ENCODE data around the gene ITGA11.

Gene ITGA11

DNA sequence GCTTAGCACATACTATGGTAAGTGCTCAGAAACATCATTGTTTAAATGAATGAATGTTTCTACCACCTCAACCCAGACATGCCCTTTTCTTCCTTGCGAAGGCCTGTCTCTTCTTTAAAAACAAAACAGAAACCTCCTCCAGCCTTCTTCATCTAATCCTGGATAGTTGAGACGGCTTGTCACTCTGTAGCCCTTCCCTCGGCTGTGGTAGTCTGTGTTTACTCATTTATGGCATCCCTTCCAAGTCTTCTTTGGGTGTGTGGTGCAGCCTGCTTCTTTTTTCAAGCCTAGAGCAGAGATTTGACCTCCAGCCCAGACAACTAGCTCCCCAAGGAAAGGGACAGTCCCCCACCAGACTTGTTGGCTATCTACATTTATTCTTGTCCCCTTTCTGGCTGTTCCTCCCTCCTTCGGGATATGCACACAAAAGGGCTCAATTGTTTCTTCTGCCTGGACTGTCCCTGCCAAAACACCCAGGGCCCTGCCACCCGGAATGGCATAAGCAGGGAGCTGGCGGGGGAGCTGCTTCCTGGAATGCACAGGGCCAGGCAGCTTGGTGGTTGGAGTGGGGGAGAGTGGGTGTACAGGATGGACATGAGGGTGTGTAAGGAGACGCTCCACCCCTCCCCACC is 67.8 kb downstream of the ITGA11 start:
- in situ Hi-C loops (cut with MboI; ENCODE audit: low sequenced_read_pairs): no loop called here

DNA sequence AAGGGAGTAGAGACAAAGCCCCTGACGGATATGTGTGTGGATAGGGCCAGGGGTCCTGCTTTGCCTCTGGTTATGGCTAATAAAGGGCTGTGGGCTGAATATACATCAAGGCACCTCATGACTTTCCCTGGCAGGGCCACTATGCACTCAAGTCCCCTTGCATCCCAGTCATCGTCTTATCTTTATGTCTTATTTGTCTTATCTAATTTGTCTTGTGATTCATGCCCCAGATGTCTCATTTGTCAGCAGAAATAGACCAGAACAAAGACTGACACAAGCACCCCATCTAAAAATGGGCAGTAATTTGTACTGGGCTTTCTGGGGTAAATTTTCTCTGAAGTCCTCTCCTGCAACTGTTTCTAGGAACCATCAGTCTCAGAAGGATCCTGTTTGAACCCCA is 68.6 kb downstream of the ITGA11 start:
- in situ Hi-C loops (cut with MboI; ENCODE audit: low sequenced_read_pairs): no loop called here

DNA sequence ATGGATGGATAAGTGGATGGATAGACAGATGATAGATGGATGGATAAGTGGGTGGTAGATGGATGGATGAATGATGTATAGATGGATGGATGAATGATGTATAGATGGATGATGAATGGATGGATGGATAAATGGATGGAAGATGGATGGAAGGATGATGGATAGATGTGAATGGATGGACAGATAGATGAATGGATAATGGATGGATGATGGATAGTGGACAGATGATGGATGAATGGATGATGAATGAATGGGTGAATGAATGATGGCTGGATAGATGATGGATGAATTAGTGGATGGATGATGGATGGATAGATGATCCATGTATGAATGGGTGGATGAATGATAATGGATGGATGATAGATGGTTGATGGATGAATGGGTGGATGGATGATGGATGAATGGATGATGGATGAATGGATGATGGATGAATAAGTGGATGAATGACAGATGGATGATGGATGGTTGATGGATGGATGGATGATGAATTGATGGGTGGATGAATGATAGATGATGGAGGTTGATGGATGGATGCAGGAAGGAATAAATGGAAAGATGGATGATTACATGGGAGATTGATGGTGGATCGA is 69.3 kb downstream of the ITGA11 start:
- in situ Hi-C loops (cut with MboI; ENCODE audit: low sequenced_read_pairs): no loop called here

DNA sequence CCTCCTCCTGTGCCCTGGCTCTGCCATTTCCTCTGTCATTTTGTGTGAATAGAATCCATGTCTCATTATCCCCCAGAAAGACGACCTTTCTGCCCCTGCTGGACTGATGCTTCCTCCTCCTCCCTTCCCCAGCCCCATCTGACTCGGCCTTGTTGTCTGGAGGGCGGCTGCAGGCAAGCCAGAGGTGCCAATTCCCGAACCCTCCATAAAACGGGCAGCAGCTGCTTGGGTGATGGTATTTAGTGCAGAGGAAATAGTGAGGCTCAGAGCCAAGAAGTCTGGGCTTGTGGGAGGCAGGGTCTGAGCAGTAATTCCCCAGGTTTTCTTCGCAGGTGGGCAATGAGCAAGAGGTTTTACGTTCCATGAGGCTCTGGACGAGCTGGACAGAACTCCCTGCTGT is 71.2 kb downstream of the ITGA11 start:
- in situ Hi-C loops (cut with MboI; ENCODE audit: low sequenced_read_pairs): no loop called here

DNA sequence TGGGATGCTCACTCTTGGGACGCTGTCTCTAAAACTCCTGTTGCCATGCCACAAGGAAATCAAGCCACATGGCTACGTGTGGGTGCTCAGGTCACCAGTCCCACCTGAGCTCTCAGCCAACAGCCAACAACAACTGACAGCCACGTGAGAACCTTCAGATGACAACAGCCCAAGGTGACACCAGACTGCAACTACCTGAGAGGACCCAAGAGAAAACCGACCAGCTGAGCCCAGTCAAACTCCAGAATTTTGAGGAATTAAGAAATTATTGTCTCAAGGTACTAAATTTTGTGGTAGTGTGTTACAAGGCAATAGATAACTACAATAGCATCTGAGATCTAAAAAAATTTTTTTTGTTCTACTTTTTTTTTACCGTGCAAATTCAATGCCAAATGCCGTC is 75.2 kb downstream of the ITGA11 start:
- in situ Hi-C loops (cut with MboI; ENCODE audit: low sequenced_read_pairs): no loop called here

DNA sequence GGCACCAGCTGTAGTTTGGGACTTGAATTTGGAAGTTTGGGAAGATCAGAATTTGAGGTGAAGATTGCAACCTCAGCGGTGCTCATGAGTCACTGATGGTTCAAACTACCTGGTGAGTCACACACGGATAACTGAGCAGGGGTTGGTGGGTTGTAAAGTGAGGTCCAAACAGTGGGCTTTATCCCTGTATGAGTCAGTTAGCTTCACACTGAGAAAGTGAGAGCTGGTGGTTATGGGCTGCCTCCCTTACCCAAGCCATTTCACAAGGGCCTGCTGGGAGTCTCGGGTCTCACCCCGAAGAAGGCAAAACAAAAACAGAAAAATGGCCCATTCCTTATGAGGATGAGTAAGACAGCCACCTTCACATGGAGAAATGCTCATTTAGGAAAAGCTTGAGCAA is 77.0 kb downstream of the ITGA11 start:
- in situ Hi-C loops (cut with MboI; ENCODE audit: low sequenced_read_pairs): no loop called here

DNA sequence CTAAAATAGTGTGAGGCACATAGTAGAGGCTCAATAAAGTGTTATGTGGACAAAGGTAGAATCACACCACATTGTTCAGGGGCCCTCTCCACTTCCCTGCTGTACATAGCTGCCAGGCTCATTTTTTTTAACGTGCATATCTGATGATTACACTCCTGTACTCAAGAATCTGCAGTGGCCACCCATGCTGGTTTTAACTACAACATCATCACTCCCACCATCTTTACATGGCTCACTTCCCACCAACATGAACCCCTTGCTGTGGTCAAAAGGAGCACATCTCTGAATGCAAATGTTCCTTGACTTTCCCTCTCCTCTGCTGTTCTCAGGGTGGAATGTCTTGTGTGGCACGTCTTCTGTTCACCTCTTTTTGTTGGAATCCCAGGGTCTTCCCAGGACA is 77.7 kb downstream of the ITGA11 start:
- in situ Hi-C loops (cut with MboI; ENCODE audit: low sequenced_read_pairs): no loop called here

DNA sequence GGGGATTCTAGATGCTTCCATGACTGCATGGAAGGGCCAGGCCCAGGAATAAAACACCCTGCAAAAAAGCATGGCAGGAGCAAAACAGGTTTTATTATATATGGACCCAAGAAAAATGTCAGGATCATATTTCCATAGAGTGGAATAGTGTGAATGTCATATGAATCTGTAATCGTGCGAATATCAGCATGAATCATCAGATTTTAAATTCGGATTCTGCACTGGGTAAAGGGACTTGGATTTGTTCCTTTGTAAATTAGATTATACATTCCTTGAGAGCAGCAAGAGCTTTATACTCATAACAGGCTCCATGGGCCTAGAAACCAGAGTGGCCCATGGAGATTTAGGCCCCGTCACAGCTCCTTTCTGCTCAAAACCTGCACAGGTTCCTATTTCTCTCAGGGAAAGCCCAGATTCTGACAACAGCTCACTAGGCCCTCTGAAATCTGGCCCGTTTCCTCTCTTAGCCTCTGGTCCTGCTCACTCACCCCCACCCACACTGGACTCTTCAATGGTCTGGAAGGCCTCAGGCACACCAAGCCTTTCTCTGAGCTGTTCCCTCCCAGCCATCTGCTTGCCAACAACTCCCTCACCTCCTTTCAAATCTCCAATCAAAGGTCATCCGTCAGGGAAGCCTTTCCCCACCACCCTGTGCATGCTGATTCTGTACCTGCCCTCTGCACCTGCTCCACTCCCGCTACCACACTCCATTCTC is 78.4 kb downstream of the ITGA11 start:
- in situ Hi-C loops (cut with MboI; ENCODE audit: low sequenced_read_pairs): no loop called here

DNA sequence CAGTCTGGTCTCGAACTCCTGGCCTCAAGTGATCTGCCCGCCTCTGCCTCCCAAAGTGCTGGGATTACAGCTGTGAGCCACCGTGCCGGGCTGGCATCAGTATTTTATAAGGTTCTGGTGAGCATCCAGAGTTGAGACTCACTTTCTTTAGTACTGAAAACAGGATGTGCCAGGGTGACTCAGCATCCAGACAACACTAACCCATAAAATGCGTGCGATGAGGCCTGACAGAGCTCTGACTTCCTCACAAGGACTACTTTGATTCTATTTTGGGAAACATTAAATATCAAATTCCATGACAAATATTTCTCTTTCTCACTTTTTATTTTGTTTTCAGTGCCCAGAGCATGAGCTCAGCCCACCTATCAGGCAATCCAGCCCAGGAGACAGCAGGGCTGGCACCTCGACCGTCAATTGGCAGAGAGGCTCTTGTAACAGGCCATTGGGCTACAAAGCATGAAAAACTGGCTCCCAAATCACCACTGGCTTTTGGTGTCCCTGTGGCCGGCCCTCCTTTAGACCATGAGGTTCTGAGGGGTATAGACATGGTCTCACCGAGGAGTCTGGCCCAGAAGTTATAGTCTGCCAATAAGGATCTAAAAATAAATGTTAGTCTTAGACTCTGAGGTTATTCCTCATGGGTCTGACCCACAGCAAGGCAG is 79.4 kb downstream of the ITGA11 start:
- in situ Hi-C loops (cut with MboI; ENCODE audit: low sequenced_read_pairs): no loop called here

DNA sequence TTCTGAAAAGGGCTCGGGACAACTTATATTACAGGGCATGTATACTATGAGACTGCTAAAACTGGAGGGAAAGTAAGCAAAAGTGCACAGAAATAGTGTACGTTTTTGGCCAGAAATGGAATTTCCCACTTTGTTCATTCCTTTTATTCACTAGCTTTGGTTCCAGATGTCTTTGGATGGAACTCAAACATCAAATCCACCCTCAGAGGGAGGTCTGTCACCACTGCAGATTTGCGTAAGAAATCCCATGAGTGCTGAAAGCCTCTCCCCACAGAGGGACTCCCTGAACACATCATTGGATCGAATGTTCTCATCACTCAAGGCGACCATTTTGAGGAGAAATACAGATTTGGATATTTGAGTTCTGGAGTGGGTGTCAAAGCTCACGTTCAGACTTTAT is 82.8 kb downstream of the ITGA11 start:
- in situ Hi-C loops (cut with MboI; ENCODE audit: low sequenced_read_pairs): no loop called here

DNA sequence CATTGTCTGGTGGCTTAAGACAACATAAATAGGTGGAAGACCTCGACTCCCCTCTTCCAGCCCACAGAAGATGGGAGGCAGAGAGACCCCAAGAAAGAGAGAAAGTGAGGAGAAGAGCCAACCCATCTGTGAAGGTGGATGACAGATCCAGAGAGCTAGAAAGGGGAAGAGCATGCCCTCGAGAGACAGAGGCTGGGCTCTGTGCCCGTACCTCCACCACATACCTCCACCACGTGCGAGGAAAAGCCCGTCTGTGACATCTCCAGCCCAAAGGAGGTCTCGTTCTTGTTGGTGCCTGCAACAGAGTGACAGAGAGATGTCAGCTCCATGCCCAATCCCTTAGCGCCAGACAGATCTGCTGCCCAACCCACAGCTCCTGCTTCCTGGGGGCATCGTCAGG is 83.4 kb downstream of the ITGA11 start:
- in situ Hi-C loops (cut with MboI; ENCODE audit: low sequenced_read_pairs): no loop called here

DNA sequence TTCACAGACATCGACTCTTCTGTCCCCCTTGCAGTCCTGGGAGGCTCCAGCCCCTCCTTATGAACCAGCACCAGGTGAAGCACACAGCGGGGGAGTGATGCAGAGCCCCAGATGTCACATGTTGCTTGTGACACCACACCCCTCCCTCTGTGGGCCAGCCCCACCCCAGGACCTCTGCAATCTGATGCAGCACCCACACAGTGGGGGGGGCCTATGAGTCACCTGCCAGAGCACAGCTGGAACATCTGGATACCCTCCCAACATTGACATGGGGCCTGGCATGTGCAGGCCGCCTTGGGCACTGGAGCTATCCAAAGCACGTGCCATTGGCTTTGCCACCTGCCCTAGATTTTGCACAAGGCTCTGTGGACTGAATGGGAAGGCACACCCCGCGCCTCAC is 83.9 kb downstream of the ITGA11 start:
- in situ Hi-C loops (cut with MboI; ENCODE audit: low sequenced_read_pairs): no loop called here

DNA sequence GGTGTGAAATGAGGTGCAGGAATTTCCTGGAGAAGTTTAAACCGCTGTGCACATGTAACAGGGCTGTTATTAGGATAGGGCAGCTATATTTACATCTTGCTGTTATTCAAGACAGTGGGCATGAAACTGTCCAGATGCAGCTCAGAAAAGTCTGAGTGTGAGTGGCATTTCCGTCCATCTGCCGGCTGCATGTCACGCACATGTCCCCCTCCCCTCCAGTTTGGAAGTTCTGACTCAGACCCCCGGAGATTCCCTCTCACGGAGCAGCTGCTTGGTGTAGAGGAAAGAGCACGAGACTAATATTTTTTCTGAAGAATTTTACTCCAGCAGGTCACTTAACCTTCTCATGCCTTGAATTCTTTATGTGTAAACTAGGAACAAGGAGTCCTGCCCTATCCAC is 84.6 kb downstream of the ITGA11 start:
- in situ Hi-C loops (cut with MboI; ENCODE audit: low sequenced_read_pairs): no loop called here

DNA sequence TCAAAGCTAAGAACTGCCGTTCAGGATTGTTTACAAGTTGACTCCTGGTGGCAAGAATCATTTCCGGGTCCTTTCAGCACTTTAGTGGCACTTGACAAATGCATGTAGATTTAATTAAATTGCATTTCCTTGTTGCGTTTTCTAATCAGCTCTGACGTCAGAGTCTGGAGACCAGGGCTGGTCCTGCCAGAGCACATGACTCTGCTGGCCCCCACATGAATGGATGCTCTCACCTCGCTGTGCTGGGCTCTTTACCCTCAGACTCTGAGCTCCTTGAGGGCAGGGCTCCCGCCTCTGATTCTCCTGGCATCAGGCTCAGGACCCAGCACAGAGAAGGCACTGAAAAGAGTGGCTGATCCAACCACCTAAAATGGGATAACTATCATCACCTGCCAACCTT is 85.0 kb downstream of the ITGA11 start:
- in situ Hi-C loops (cut with MboI; ENCODE audit: low sequenced_read_pairs): no loop called here

DNA sequence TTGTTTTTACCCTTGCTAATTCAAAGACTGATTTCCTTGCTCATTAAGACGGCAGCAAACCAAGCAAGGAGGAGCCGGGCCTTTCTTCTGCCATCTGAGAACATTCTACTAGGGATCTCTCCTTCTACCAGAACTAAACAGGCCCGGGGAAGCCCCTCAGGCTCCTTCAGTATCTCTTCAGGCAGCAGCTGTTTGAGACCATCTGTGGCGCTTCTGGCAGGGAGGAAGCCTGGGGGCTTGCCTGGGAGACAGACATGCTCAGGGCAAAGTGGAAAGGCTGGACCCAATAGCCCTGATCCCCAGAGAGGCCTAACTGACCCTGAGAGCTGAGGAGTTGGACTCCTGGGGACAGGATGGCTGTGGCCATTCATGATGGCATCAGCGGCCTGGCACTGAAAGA is 86.5 kb downstream of the ITGA11 start:
- in situ Hi-C loops (cut with MboI; ENCODE audit: low sequenced_read_pairs): no loop called here

DNA sequence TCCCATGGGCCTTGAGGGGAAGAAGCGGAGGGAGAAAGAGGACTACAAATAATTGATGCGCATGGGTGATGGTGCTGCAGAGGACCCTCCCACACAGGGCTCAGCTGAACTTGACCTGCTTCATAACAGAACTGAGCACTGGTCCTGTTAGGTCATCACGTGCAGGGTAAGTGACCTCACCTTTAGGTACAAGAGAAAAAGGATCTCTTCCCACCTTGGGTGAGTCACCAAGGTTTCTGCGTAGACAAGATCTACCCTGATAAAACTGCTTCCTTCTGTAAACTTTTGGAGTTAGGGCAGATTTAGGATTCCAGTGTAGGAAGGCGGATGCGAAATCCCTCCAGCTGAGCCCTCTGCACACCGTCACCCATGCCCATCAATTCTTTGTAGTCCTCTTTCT is 87.4 kb downstream of the ITGA11 start:
- in situ Hi-C loops (cut with MboI; ENCODE audit: low sequenced_read_pairs): no loop called here

DNA sequence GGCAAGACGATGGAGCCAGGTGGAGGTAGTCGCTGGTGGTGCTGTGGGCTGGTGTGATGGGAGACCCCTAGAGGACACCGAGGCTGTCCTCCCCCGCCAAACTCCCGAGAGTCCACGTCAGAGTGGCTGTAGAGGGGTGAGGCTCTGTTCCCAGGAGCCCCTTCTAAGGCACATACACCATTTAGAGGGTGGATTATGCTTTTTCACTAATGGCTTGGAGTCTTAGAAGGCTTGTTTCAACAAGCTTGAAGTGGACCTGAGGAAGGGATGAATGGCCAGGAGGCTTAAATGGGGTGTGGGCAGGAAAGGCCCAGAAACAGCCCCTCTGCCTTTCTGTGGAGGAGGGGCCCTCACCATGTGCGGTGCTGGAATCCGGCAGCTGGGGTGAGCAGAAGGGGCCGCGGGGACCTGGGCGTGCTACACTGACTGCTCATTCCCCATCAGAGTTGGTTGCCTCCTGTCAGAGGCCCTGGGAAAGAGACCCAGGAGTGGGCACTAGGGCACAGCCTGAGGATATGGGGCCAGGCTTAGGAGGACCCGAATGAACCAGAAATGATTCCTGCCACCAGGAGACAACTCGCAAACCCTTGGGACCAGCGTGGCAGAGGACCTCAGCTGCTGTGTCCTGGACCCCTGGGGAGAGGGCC is 88.3 kb downstream of the ITGA11 start:
- in situ Hi-C loops (cut with MboI; ENCODE audit: low sequenced_read_pairs): no loop called here

DNA sequence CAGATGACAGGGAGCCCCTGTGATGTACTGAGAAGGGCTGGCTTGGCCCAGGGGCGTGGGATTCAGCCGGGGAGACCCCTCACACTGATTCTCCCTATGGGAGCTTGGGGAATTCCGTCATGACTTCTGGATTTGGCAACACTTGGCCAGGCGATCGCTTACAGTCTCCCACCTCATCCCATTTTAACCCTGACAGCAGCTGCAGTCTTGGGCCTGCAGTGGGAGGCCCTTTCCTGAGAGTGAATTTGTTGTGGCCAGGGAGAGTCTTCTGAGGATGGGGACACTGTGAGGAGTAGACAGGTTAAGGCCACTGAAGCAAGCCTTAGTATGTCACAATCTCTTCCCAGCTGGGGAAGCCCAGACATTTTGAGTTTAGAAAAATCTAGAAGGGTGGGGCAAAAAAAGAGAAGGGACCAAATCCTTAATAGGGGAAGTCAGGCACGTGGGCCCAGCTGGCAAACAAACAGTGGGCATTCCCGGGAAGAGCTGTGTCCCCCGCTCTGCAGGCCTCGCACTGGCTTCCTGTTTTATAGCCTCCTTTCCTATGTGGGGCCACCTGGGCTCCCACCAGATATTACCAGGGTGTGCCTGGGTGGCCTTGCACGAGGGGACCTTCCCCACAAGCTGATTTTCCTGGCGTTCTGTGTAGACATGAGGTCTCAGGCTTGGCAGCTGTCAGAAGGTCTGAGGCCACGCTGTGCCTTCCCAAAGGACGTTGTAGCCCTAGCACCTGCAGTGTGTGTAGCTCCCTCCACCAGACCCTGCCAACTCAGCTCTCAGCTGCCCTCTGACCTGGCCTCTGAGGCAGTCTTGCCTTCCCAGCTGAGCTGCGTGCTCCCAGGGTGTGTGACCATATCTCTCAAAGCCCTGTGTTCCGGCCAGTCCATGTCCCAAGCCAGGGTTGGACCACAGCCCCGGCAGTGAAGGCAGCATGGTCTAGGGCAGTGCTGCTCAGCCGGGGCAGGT is 89.9 kb downstream of the ITGA11 start:
- in situ Hi-C loops (cut with MboI; ENCODE audit: low sequenced_read_pairs): no loop called here

DNA sequence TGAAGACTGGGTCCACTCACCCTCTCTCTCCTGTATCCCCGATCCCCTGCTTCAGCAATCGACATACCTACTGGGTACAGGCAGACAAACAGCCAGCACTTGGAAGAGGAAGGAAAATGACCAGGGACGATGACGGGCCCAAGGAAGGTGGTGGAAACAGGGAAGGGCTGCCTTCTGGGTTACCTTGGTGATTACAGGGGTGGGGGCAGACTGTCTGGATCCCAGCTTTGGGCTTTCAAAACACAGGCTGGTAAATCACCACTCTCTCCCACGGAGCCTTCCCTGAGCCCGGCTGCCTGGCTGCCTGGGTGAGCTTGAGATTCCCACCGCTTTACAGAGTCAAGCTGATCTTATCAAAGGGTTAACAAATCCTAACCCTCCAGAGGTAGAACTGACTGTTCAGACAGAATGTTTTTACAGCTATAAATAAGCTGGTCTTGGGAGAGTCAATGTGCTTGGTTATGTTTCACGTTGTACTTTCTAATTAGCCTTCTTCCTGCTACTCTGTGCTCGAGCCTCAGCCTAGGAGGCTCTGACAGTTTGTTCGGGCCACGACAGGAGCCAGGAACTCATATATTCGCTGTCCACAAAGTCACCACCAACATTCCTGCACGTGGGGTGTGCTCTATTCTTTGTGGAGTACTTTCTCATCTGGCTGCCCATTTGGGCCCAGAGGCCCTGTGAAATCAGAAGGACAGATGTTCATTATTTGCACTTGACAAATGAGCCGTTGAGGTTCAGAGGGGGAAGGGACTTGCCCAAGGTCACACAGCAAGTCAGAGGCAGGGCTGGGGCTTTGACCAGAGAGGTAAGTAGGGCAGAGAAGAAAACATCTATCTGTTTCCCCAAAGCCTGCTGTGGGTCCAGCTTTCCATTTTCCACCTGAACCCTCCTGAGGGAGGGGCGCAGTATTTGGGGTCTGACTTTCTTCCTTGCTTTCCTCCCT is 91.0 kb downstream of the ITGA11 start:
- in situ Hi-C loops (cut with MboI; ENCODE audit: low sequenced_read_pairs): no loop called here
